ENCODE data around the gene THEM5. TPM values are rescaled to one million over a fixed set of nuclear protein-coding genes. Genes with fewer than 3 reads are reported as not detected.

The THEM5 gene
- total and polyA plus RNA-seq, 10 of the 15 experiments (the other 5 are each of a cell fraction or from before 2014, with no cell fraction given), result 0.16 TPM; not detected in 9

GRCh38 chr1:151809290-151809984, 44.1 kb downstream of the THEM5 start (continued):
- no peak for TF ChIP-seq FOS (IDR thresholded peaks at IDR 0.05; ENCODE audit: borderline replicate concordance, extremely low read depth, insufficient read length)
- no peak for TF ChIP-seq KAT2A (conservative IDR thresholded peaks at IDR 0.05; ENCODE audit: control insufficient read depth, low read depth, low read length)
- no peak for TF ChIP-seq MLLT1 (IDR thresholded peaks at IDR 0.05)
- TF ChIP-seq WRNIP1 (IDR thresholded peaks at IDR 0.05; ENCODE audit: borderline replicate concordance, low read depth, low read length), result no peak
- TF ChIP-seq CBX3 (IDR thresholded peaks at IDR 0.05; ENCODE audit: borderline replicate concordance, low read depth), result no peak

- DNase-seq (ENCODE audit: low read depth, low spot score), result no peak
- intact Hi-C loops (cut with micrococcal nuclease; ENCODE audit: unreplicated experiment) (no loop called here), in situ Hi-C loops (cut with MboI) (no loop called here)
- POLR2A ChIA-PET, result no interaction called here
- WGBS (ENCODE audit: insufficient coverage, insufficient replicate concordance, low lambda C conversion rate, missing lambda C conversion rate), result 0% methylated on average over 1 of the region's 1 CpG
- H4K20me1 ChIP-seq (ENCODE audit: control insufficient read depth, insufficient read depth), result no peaks in the 10 kb centered on the region
- no peak for ATAC-seq
- no peak overlapping the region for H3K27ac ChIP-seq (ENCODE audit: control insufficient read depth, insufficient read depth)
- H3K4me2 ChIP-seq (ENCODE audit: control insufficient read depth, insufficient read depth), result no peak overlapping the region
- peaks cover 0 to 3% of the 10 kb centered on the region in 2 experiments; a peak in 3 of 4 replicates for H3K27me3 ChIP-seq (replicated peaks in 1 of 2; ENCODE audit: control insufficient read depth in 2 of 2, insufficient read depth in 2 of 2, low read length in 1 of 2)
- H3K79me2 ChIP-seq (ENCODE audit: control insufficient read depth, insufficient read depth, low read length), result no peaks in the 10 kb centered on the region
- BruUV-seq (replicated peaks), result no TSS peak
- FAIRE-seq, result no peak
- H3K4me1 ChIP-seq (ENCODE audit: control insufficient read depth, insufficient read depth, low read length), result peaks cover 6% of the 10 kb centered on the region; the same call in 1 of the 2 replicates
- CTCF ChIA-PET, result interaction anchor here (1.2 kb wide), 1 partner anchor 30 kb away, joined by 3 read pairs; no protein-coding TSS in a partner anchor
- SMC1A ChIA-PET (ENCODE audit: uncharacterized antibody, unreplicated experiment), result no interaction called here
- no peaks in the 10 kb centered on the region for H3K36me3 ChIP-seq (ENCODE audit: control insufficient read depth in 2 of 2, insufficient read depth in 2 of 2, low read length in 1 of 2)
- H3K9me3 ChIP-seq (replicated peaks; ENCODE audit: control insufficient read depth, insufficient read depth, low read length), result no peaks in the 10 kb centered on the region
- no peak overlapping the region for H3K4me3 ChIP-seq
- RAD21 ChIA-PET (ENCODE audit: unreplicated experiment), result no interaction called here
- no peak overlapping the region for H3K9ac ChIP-seq (ENCODE audit: control insufficient read depth, insufficient read depth, low read length)
- H2AFZ ChIP-seq (ENCODE audit: control insufficient read depth, low read depth, low read length), result no peak overlapping the region
- no peak for TF ChIP-seq MEF2B (IDR thresholded peaks at IDR 0.05; ENCODE audit: partially characterized antibody, poor library complexity, severe bottlenecking)
- TF ChIP-seq IKZF1 (conservative IDR thresholded peaks at IDR 0.05), result no peak
- TF ChIP-seq HCFC1 (IDR thresholded peaks at IDR 0.05; ENCODE audit: low read length), result no peak
- no peak for TF ChIP-seq REST (IDR thresholded peaks at IDR 0.05; ENCODE audit: low read depth, low read length)
- no peak for TF ChIP-seq RELA (IDR thresholded peaks at IDR 0.05; ENCODE audit: borderline replicate concordance, partially characterized antibody)
- no peak for TF ChIP-seq CBX5 (IDR thresholded peaks at IDR 0.05; ENCODE audit: low read depth)
- no peak for TF ChIP-seq ZBTB40 (IDR thresholded peaks at IDR 0.05; ENCODE audit: borderline replicate concordance)
Observed at GRCh38 chr1:151807766-151808165, 45.7 kb downstream of the THEM5 start.

Data from GM12878 (cell line).